Neural crest cell (in vitro differentiated cells): ENCODE data around the gene MCUB. TPM values are rescaled to one million over a fixed set of nuclear protein-coding genes. Genes with fewer than 3 reads are reported as not detected.

Experiments used
- DNase-seq: peaks from one replicate; pipeline ENCODE4 v3.0.0; 2021; ENCODE audit warnings: low read depth, mixed read lengths, low spot score
- H3K27ac Mint-ChIP-seq: one replicate; pipeline ENCODE4 v1.8.0; 2021; ENCODE audit warnings: mild to moderate bottlenecking, mixed read lengths; ENCODE audit not compliant: unreplicated experiment
- H3K27me3 Mint-ChIP-seq: 2 replicates; pipeline ENCODE4 v1.8.0; 2021; ENCODE audit warnings: low read depth, mild to moderate bottlenecking, mixed read lengths
- H3K36me3 Mint-ChIP-seq: 2 replicates; pipeline ENCODE4 v1.8.0; 2021; ENCODE audit warnings: low read depth, mild to moderate bottlenecking, mixed read lengths
- H3K4me1 Mint-ChIP-seq: 2 replicates; pipeline ENCODE4 v1.8.0; 2021; ENCODE audit warnings: mixed read lengths
- H3K4me3 Mint-ChIP-seq: one replicate; pipeline ENCODE4 v1.8.0; 2021; ENCODE audit warnings: mild to moderate bottlenecking, mixed read lengths
- H3K9me3 Mint-ChIP-seq: 2 replicates; pipeline ENCODE4 v1.8.0; 2021; ENCODE audit warnings: mixed read lengths
- CTCF ChIP-seq: fragments of 200-600 bp; sonication (generic); conservative IDR thresholded peaks from 2 replicates; pipeline ENCODE4 v1.5.0; 2021; ENCODE audit warnings: antibody characterized with exemption, mild to moderate bottlenecking
- total RNA-seq: library from RNA; stranded (reverse); gene quantifications from 2 replicates; pipeline ENCODE4 v1.2.1, GENCODE V29; 2021

The MCUB gene
- total RNA-seq, 1 donor from 2014 or later, result 15.9 TPM

- DNase-seq, result no peak
- peaks cover 21% of the 10 kb centered on the region for H3K36me3 Mint-ChIP-seq
- peaks cover 8% of the 10 kb centered on the region for H3K9me3 Mint-ChIP-seq
- no peaks in the 10 kb centered on the region for H3K27me3 Mint-ChIP-seq
- no peak for TF ChIP-seq CTCF
- H3K4me3 Mint-ChIP-seq, result no peak overlapping the region
- H3K27ac Mint-ChIP-seq, result no peak overlapping the region
- no peaks in the 10 kb centered on the region for H3K4me1 Mint-ChIP-seq
Observed at GRCh38 chr4:109649872-109650271, 89.8 kb downstream of the MCUB start.

- Mint-ChIP-seq H3K4me3 (no peak overlapping the region), H3K4me1 (no peaks in the 10 kb centered on the region), H3K27me3 (no peaks in the 10 kb centered on the region), H3K36me3 (peaks cover 10% of the 10 kb centered on the region), H3K27ac (no peak overlapping the region), H3K9me3 (peaks cover 2% of the 10 kb centered on the region)
- TF ChIP-seq CTCF, result no peak
- DNase-seq, result no peak
Observed at GRCh38 chr4:109655396-109655795, 95.3 kb downstream of the MCUB start.

- Mint-ChIP-seq H3K36me3 (peaks cover 6% of the 10 kb centered on the region), H3K4me1 (peaks cover 4% of the 10 kb centered on the region), H3K27ac (no peak overlapping the region), H3K27me3 (no peaks in the 10 kb centered on the region), H3K4me3 (no peak overlapping the region), H3K9me3 (peaks cover 2% of the 10 kb centered on the region)
- DNase-seq, result no peak
- TF ChIP-seq CTCF, result no peak
Observed at GRCh38 chr4:109657854-109658418, 97.9 kb downstream of the MCUB start.

- no peaks in the 10 kb centered on the region for H3K27me3 Mint-ChIP-seq
- peaks cover 5% of the 10 kb centered on the region for H3K4me1 Mint-ChIP-seq
- no peak overlapping the region for H3K4me3 Mint-ChIP-seq
- no peak for TF ChIP-seq CTCF
- peaks cover 3% of the 10 kb centered on the region for H3K36me3 Mint-ChIP-seq
- no peak overlapping the region for H3K27ac Mint-ChIP-seq
- H3K9me3 Mint-ChIP-seq, result no peaks in the 10 kb centered on the region
- no peak for DNase-seq
Observed at GRCh38 chr4:109658871-109659410, 98.9 kb downstream of the MCUB start.

GRCh38 chr4:109662116-109662515 is 102.1 kb downstream of the MCUB start:
- H3K4me3 Mint-ChIP-seq, result no peak overlapping the region
- no peak for DNase-seq
- H3K36me3 Mint-ChIP-seq, result peaks cover 4% of the 10 kb centered on the region
- no peak for TF ChIP-seq CTCF
- H3K4me1 Mint-ChIP-seq, result peaks cover 5% of the 10 kb centered on the region
- H3K27me3 Mint-ChIP-seq, result no peaks in the 10 kb centered on the region
- H3K27ac Mint-ChIP-seq, result no peak overlapping the region
- H3K9me3 Mint-ChIP-seq, result no peaks in the 10 kb centered on the region
